ENCODE results near the gene S1PR4. TPM values are rescaled to one million over a fixed set of nuclear protein-coding genes. Genes with fewer than 3 reads are reported as not detected.
A peak's percentile ranks its signal among the peaks of the same experiment; 100 is the strongest.

S1PR4 gene
- total RNA-seq, 2 donors from 2014 or later = 1.8 to 3.3 TPM

GRCh38 chr19:3154957-3155736 is 23.4 kb upstream of the S1PR4 start:
- H3K27ac ChIP-seq = peak overlapping the region in 2 of 4 donors; percentile 26 to 50
- TF ChIP-seq POLR2A (IDR thresholded peaks at IDR 0.05) (no peak), CTCF (IDR thresholded peaks at IDR 0.05) (no peak)
- ATAC-seq (peak; percentile 74), DNase-seq (peak; percentile 41 to 83 (median 55))
- H3K4me1 ChIP-seq = no peaks in the 10 kb centered on the region
- H3K9me3 ChIP-seq = no peaks in the 10 kb centered on the region
- intact Hi-C loops (cut with DNase I) = no loop called here
- H3K27me3 ChIP-seq = peaks cover 0 to 4% of the 10 kb centered on the region in 2 donors
- H3K4me3 ChIP-seq = no peak overlapping the region
- 58 to 65% methylated on average over 20 to 21 of the region's 21 CpGs for WGBS, 2 donors
- H3K36me3 ChIP-seq (replicated peaks in 1 of 2; ENCODE audit: insufficient read depth in 1 of 2, low read depth in 2 of 2) = no peaks in the 10 kb centered on the region

GRCh38 chr19:3157096-3157845 is 21.3 kb upstream of the S1PR4 start:
- intact Hi-C loops (cut with DNase I) = no loop called here
- Histone ChIP-seq H3K36me3 (replicated peaks in 1 of 2; ENCODE audit: insufficient read depth in 1 of 2, low read depth in 2 of 2) (no peaks in the 10 kb centered on the region), H3K4me1 (no peaks in the 10 kb centered on the region), H3K27me3 (no peaks in the 10 kb centered on the region), H3K9me3 (no peaks in the 10 kb centered on the region), H3K27ac (no peak overlapping the region), H3K4me3 (no peak overlapping the region)
- ATAC-seq (no peak), DNase-seq (no peak)
- 59 to 65% methylated on average over 23 of the region's 23 CpGs for WGBS, 2 donors
- TF ChIP-seq POLR2A (IDR thresholded peaks at IDR 0.05) (no peak), CTCF (IDR thresholded peaks at IDR 0.05) (no peak)

- 49 to 53% methylated on average over 8 of the region's 8 CpGs for WGBS, 2 donors
- no peak overlapping the region for H3K4me3 ChIP-seq
- no peaks in the 10 kb centered on the region for H3K9me3 ChIP-seq
- ATAC-seq (no peak), DNase-seq (no peak)
- intact Hi-C loops (cut with DNase I) = no loop called here
- TF ChIP-seq CTCF (IDR thresholded peaks at IDR 0.05) (no peak), POLR2A (IDR thresholded peaks at IDR 0.05) (no peak)
- no peaks in the 10 kb centered on the region for H3K4me1 ChIP-seq
- H3K27ac ChIP-seq = no peak overlapping the region
- no peaks in the 10 kb centered on the region for H3K27me3 ChIP-seq
- no peaks in the 10 kb centered on the region for H3K36me3 ChIP-seq (replicated peaks in 1 of 2; ENCODE audit: insufficient read depth in 1 of 2, low read depth in 2 of 2)
Observed at GRCh38 chr19:3159565-3159964, 19.0 kb upstream of the S1PR4 start.

GRCh38 chr19:3160219-3160618 is 18.4 kb upstream of the S1PR4 start:
- Histone ChIP-seq H3K9me3 (no peaks in the 10 kb centered on the region), H3K36me3 (replicated peaks in 1 of 2; ENCODE audit: insufficient read depth in 1 of 2, low read depth in 2 of 2) (no peaks in the 10 kb centered on the region), H3K4me1 (no peaks in the 10 kb centered on the region), H3K4me3 (no peak overlapping the region), H3K27me3 (no peaks in the 10 kb centered on the region), H3K27ac (no peak overlapping the region)
- intact Hi-C loops (cut with DNase I) = loop anchor here (5.0 to 10.0 kb wide), 2 partner anchors 205 to 273 kb away; no protein-coding TSS in a partner anchor
- WGBS, 2 donors = 54 to 78% methylated on average over 3 of the region's 3 CpGs
- TF ChIP-seq CTCF (IDR thresholded peaks at IDR 0.05) (no peak), POLR2A (IDR thresholded peaks at IDR 0.05) (no peak)
- DNase-seq (no peak), ATAC-seq (no peak)
